SH-SY5Y (cell line): ENCODE data around the gene KIF5C.

ENCODE experiments used
- GATA2 ChIP-seq: IDR thresholded peaks from 2 replicates; pipeline ENCODE4 v1.6.1; 2011; ENCODE audit warnings: mild to moderate bottlenecking, low read depth, low read length
- GATA3 ChIP-seq: IDR thresholded peaks from 2 replicates; pipeline ENCODE4 v1.6.1; 2011; ENCODE audit warnings: low read depth, mild to moderate bottlenecking, low read length, moderate library complexity

GRCh38 chr2:148826791-148827190 is 48.2 kb upstream of the KIF5C start:
- TF ChIP-seq GATA2 (no peak), GATA3 (no peak)
